GM18499 (cell line): ENCODE data around the gene CIART.
"Not testable (repeated sequence)": the region's sequence is repeated elsewhere in the genome, so short reads cannot be mapped to it uniquely, and the experiment has no call there.

Experiments used
- ATAC-seq: cut with Tn5 transposase; IDR thresholded peaks from one replicate; pipeline ENCODE4 v1.9.1; 2021; ENCODE audit warnings: moderate number of reproducible peaks; ENCODE audit not compliant: insufficient read depth, unreplicated experiment

Gene CIART, protein sequence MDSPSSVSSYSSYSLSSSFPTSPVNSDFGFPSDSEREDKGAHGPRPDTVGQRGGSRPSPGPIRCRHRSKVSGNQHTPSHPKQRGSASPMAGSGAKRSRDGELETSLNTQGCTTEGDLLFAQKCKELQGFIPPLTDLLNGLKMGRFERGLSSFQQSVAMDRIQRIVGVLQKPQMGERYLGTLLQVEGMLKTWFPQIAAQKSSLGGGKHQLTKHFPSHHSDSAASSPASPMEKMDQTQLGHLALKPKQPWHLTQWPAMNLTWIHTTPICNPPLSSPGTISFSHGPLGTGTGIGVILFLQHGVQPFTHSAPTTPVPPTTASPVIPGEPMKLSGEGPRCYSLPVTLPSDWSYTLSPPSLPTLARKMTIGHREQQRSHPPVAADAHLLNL

DNA sequence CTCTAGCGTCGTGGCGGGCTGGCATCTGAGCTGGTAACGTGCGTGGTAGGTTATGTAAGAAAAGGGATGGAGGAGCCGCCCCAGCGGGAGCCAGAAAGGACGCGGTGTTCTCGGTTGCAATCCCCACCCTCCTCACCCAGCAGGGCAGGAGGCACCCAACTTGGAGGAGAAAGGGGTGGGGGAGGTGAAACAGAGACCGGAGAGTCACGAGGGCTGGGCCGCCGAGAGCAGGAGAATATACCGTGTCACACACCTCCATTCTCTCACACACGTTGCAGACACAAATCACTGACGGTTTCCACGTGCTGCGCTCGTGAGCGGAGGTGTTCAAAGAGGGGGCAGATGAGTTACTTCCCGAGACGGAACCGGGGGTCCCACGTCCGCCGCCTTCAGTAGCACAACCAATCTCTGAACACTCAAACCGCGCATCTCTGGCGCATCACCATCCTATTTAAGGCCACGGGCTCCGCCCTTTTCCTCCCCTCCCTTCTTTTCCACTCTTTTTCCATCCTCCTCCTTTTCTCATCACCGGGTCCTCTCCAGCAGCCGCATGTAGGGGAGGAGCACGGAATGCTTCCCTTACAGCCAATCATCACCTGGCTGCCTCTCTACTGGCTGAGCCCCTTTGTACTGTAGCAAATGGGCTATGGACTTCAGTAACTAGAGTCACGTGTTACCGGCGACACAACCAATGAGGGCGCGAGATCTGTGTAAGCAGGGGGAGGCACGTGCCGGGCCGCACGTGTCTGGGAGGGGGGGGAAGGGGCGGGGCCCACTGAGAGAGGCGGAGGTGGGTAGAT is at the start of gene CIART:
Gene CIART (plus strand): TSS at position 797 of the 800 bp plus-strand sequence. CDS start 714 bp downstream, outside the sequence.
- ATAC-seq: no peak

DNA sequence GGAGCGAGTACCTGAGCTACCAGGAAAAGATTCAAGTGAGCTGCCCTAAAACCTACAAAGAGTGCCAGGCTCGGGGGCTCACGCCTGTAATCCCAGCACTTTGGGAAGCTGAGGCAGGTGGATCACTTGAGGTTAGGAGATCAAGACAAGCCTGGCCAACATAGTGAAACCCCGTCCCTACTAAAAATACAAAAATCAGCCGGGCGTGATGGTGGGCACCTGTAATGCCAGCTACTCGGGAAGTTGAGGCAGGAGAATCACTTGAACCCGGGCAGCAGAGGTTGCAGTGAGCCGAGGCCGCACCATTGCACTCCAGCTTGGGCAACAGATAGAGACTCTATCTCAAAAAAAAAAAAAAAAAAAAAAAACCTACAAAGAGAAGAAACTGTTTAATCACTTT is 49.4 kb upstream of the CIART start:
- ATAC-seq: not testable (repeated sequence)

DNA sequence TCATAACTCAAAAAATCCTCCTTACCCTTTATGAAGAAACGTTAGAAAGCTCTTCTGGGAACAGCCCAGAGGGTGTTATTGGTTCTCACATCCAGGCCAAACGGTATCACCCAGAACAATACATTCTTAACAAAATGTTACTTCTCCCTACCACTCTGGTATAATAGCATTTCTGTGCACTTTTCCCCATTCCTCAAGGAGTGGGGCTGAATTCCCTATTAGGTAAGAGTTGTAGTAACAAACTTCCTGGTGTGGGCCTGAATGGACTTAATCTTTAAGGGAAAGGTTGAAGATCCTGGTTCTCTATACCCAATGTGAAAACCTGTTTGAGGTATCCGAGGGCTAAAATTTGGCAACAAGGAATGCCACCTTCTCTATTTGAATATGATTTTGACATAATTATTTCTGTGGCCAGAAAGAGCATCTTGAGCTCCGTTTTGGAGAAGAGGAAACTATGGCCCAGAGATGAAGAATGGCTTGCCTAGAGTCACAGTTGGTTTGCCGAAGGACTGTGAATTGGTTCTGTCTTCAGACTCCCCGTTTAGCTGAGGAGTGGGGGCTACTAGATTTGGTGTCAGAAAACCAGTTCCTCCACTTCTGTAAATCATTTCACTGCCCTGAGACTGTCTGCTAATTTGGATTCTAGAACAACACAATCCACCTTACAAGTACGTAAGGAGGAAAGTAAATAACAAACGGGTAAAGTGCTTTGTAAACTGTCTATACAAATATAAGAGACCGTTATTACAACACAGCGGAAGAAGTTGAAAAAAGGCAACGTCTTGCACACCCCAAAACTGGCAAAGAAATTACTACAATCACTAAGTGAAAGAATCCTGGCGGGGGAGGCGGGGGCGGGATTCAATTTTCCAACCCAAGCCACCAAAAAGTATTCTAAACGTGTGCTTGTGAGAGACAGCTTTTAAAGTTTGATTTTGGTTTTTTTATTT is 48.7 kb upstream of the CIART start:
- ATAC-seq: no peak

DNA sequence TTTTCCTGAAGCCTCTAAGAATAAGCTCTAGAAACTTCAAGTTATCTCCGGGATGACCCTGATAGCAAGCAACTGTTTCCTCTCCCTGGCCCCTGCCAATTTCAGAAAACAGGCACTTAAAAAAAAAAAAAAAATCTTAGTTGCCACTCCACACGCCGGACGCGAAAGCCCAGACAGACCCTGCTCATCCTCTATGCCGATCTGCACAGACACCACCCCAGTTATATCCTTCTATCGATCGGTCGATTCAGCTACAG is 48.1 kb upstream of the CIART start:
- ATAC-seq: no peak

DNA sequence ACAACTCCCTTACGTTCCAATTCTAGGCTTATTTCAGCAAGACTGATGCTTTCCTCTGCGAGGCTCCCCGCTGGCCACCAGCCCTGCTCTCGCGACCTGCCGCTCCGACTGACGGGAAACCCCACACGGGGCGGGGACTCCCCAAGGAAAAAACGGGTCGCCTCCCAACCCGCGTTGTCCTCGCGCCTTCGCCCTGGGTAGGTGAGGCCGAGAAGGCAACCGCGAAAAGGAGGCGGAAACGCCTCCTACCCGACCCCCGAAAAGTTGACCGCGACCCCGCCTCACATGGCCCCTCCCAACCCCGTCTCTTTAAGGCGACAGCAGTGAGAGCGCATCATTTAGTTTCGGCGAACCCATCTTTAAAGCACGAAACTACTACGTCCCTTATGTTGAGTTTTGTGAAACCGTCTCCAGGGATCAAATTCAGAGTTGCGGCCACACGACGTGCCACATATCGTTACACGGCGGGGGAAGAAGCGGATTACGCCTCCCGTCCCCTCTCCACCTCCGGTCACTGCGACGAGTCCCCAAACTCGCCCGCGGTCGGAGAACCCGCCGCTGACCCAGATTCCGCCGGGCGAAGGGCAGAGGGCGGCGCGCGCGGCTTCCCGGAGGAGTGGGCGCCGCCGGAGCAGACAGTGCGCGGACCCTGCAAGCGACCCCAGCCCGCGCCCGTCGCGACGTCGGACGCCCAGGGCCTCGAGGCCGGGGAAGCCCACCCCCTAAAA is 47.6 kb upstream of the CIART start:
- ATAC-seq: no peak

DNA sequence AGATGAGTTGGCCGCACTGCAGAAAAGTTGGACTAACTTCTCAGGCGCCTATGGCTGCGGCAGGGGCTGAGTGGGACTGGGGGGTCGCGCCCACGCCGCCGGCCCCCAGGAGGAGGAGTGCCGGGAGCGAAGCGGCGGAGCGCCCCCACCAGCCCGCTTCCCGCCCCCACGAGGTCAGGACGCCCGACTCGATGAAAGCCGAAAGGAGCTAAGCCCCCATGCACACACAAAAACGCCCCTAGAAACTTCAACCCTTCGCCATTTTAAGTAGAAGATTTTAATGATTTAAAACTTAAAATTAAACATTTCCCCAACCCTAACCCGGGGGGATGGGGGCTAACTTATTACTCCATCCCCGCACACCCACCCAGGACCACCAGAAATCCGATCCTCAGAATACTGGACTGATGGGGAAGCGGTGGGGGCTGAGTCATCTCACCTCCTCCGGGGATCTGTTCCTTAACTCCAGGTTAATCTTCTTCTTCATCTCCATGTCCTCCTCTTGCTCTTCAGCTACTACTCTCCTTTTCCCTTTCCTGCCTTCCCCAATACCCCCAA is 47.0 kb upstream of the CIART start:
- no peak for ATAC-seq

DNA sequence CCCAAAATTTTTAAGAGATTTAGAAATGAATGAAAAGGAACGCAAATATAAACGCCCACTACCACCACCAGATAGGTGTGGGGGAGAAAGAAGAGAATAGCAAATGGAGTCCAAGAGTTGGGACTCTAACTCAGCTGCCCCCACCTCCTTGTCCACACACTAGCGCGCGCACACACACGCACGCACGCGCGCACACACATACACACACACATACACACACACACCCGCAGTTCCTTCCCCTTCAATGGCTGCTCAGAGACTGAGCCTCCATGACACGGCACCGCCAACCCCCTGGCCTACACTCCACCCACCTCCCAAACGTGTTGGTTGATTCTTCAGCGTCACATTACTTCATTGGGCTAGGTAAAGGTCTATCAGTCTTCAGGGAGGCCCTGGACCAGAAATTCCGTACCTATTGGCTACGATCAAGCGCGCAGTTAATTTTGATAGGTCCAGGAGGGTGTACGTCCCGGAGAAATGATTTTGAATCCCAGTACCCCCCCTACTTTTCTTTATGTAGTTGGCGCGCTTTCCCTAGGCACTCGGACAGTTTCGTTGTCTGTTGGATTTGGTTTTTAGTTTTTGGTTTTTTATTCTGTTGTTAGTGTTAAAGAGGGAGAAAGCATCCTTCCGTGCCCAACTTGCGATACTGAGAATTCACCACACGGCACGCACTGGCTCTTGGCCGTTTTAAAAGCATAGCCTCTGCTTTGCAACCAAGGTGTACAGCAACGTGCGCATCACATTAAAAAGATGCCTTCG is 46.3 kb upstream of the CIART start, which contains the start of gene ANP32E:
Gene ANP32E (minus strand): TSS at position 261 of the 762 bp plus-strand sequence. CDS start 326 bp downstream, outside the sequence.
- ATAC-seq: peak; percentile 71

DNA sequence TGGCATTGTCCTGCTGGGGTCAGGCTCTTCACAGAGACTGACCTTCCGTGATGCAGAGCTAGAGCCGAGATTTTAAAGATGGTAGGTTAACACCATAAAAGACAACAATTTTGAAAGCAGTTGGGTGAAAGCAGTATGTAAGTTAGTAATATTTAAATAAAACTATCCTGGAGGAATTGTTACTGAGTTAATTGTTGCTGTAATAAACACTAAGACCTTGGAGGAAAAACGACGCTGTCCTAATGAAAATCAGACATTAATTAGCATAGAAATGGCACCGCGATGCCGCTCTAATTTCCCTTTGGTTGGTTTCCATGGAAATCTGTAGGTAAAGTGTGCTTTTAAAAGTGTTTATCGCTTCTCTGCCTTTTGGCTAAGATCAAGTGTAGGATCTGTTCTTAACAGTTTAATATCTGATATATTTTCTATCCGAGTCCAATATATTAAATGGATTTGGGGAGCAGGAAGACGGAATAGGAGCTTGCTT is 45.7 kb upstream of the CIART start:
- no peak for ATAC-seq

DNA sequence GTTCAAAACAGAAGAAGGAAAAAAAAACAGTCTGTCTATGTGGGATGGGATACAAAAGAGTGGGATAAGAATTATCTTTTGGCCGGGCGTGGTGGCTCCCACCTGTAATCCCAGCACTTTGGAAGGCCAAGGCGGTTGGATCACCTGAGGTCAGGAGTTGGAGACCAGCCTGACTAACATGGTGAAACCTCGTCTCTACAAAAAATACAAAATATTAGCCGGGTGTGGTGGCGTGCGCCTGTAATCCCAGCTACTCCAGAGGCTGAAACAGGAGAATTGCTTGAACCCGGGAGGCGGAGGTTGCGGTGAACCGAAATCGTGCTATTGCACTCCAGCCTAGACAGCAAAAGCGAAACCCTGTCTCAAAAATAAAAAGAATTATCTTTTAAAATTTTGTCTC is 45.2 kb upstream of the CIART start:
- ATAC-seq: not testable (repeated sequence)

DNA sequence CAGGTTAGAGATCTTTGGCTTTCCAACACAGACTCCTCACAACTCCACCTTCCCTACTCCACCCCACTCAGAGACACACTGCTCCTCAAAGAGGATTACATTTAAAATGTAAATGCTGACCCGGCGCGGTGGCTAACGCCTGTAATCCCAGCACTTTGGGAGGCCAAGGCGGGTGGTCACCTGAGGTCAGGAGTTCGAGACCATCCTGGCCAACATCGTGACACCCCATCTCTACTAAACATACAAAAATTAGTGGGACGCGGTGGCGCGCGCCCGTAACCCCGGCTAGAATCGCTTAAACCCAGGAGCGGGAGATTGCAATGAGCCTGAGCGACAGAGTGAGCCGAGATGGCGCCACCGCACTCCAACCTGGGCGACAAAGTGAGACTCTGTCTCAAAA is 44.6 kb upstream of the CIART start:
- ATAC-seq: no peak

DNA sequence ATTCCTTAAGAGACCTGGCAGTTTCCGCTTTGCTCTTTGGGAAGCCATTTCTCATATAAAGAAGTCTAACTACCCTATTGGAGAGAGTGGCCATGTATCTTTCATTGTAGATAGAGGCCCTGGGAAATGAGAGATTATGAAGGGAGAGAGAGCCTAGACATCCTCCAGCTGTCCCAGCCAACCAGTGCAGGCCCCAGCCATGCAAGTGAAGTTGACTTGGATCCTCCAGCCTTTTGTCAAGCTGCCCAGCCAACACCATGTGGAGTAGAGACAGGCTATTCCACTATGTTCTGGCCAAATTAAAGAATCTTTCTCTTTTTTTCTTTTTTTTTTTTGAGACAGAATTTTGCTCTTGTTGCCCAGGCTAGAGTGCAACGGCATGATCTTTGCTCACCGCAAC is 39.4 kb upstream of the CIART start:
- ATAC-seq: no peak

DNA sequence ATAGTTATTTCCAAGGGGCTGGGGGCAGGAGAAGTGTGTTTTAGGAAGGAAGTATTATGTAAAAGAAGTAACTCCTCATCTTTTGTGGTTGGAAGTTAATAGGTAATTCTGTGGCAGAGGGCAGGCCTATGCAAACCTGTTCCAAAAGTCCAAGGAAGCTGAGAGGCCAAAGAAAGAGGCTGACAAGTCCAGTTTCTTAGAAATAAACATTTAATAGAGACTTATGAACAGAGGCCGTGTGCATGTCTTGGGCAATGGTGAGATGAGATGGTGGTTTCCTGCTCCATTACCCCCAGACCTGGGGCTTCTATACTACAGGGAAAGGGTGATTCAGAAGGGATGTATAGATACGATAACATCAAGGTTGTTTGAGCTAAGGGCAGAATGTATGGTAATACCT is 32.4 kb upstream of the CIART start:
- no peak for ATAC-seq

DNA sequence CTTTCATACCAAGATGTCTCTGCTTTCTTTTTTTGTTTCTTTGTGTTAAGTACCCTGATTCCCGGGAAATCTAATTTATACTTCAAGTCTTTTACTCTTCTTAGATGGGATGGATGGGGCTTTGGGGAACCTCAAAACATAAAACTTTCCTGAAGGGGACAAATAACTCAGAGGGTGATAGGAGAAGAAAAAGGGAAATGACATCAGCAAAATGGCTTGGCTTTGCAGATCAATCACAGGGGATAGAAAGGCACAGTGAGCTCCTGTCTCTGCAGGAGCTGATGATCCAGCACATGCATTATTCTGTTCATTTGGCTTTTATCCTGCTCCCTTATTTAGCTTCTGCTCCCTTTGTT is 26.2 kb upstream of the CIART start:
- ATAC-seq: no peak

DNA sequence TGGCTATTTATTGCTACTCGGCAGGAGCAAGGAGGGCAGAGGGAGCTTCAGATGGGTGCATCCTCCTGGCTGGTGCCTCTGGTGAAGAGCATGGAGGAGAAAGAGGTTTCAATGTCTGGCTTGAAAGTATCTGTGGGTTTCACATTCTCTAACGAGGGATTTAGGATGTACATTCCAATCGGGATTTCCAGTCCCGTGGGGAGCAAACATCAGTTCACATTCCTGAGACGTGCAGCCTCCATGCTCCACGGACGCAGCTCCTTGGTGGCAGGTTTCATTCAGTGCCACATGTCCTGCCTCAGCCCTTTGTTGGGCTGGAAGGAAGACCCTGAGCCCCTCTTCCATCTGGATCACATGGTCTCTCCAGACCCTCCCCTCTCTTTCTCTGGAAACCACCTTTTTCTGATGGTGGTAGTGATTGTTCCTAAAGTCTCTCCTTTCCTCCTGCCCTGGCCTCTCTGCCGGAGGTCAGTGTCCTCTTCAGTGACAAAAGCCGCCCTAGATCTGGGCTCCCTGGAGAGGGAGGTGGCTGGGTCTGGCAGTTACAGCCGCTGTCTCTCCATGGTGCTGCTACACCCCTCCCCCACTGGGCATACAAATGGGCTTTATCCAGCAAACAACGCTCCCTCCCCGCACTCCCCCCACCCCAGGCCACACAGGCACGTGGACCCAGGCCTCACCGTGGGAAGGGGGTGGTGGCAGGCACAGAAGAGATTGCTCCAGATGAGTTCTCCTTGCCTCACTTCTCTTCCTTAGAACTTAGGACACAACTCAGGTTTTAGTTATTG is 25.6 kb upstream of the CIART start:
- ATAC-seq: no peak

DNA sequence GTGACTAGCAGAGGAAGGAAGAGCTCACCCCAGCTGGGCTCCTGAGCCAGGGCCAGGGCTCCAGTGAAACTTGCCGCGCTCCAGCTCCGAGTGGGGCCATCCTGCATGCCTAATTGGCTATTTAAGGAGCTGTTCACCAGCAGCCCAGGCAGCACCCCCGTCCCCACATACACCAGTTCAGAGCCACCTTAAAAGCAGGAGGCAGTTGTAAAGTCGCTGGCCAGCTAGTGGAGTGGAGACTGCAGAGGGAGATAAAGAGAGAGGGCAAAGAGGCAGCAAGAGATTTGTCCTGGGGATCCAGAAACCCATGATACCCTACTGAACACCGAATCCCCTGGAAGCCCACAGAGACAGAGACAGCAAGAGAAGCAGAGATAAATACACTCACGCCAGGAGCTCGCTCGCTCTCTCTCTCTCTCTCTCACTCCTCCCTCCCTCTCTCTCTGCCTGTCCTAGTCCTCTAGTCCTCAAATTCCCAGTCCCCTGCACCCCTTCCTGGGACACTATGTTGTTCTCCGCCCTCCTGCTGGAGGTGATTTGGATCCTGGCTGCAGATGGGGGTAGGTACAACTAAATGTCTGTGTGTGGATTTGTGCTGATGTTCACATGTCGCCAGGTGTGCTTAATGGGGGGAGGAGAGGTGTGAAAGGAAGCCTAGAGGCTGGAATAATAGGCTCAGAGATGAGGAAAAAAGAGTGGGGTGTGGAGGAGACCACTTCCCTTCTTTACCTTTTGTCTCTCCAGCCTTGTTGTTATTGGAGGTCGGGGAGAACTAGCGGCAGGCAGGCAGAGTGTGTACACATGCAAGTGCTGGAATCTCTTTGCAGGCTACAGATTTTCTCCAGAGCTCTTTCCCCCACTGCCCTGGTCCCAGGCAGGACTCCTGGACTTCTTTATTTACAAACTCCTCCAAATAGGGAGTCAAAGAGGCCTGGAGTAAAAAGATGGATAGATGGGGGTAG is 24.4 kb upstream of the CIART start, which contains the start of gene CA14:
Gene CA14 (plus strand): TSS at position 151 of the 962 bp plus-strand sequence. CDS start 355 bp downstream, at position 506.
- no peak for ATAC-seq

DNA sequence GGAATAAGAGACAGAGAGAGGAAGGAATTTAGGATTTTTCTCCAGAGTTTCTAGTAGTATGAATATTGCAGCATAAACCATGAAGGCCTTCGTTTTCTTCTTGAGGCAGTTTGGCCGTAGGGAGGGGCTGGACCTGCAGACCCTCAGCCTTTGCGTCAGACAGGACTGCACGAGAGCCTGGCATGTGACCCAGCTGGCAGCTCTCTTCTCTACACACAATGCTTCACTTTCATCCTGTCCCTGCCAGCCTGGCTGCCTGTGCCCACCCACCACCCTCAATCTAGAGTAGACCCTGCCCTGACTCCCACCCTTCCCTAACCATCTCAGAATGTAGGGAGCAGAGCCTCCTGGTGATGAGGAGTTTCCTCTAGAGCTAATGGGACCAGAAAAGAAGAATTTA is 23.1 kb upstream of the CIART start:
- ATAC-seq: no peak
